Forelimb muscle (tissue), 1 donor: ENCODE results near the gene EFL1. TPM values are rescaled to one million over a fixed set of nuclear protein-coding genes. Genes with fewer than 3 reads are reported as not detected.

Experiments
- DNase-seq: peaks from one replicate; pipeline ENCODE4 v3.0.0-alpha.2; 2013; ENCODE audit warnings: low read depth
- polyA plus RNA-seq: library from polyadenylated mRNA; unstranded; fragments of 120-200 nt; gene quantifications from one replicate; pipeline ENCODE4 v1.2.1, GENCODE V29; 2013; ENCODE audit not compliant: insufficient read length

Gene EFL1
- polyA plus RNA-seq, 1 donor: 11.7 TPM

GRCh38 chr15:82081914-82082762, 180.4 kb downstream of the EFL1 start:
- DNase-seq: no peak

DNA sequence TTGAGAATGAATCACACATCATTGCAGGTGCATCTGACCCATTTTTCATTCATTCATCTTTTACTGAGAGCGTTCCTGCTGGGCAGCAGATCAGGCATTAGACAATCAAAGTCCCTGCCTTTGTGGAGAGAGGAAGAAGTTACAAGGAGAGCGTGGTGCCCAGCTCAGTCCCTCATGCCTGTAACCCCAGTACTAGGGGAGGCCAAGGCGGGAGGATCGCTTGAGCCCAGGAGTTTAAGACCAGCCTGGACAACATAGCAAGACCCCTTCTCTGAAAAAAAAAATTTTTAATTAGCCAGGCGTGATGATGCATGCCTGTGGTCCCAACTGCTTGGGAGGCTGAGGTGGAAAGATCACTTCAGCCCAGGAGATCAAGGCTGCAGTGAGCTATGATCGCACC, 181.8 kb downstream of the EFL1 start:
- DNase-seq: no peak

Other genes starting within 250 kb of the EFL1 start
- gene MEX3B, start 216.7 kb downstream of the EFL1 start, polyA plus RNA-seq: 14.6 TPM
- gene SAXO2, start 84 bp upstream of the EFL1 start, polyA plus RNA-seq: 2.2 TPM
- gene GOLGA6L10, start 86.7 kb upstream of the EFL1 start, polyA plus RNA-seq: 2.8 TPM
- 3.9 TPM for gene GOLGA6L9, start 167.1 kb upstream of the EFL1 start, polyA plus RNA-seq